Fibroblast of villous mesenchyme (primary cell): ENCODE measurements around the gene ISG20. TPM values are rescaled to one million over a fixed set of nuclear protein-coding genes. Genes with fewer than 3 reads are reported as not detected.
A peak's percentile ranks its signal among the peaks of the same experiment; 100 is the strongest.

ENCODE experiments used
- DNase-seq: peaks from one replicate; pipeline ENCODE4 v3.0.0-alpha.2; 2010; ENCODE audit warnings: low read depth
- H3K4me3 ChIP-seq: 2 replicates; pipeline ENCODE4 v1.5.1; 2011; ENCODE audit warnings: low read depth, mild to moderate bottlenecking, low read length
- CTCF ChIP-seq: IDR thresholded peaks from 2 replicates; pipeline ENCODE4 v1.5.1; 2012; ENCODE audit warnings: low read depth, mild to moderate bottlenecking, low read length; ENCODE audit not compliant: insufficient read depth
- total RNA-seq: library from RNA; depleted of rRNA; stranded (reverse); fragments of >200 nt; gene quantifications from 2 replicates; pipeline ENCODE4 v1.2.3, GENCODE V29; 2012

The ISG20 gene
- total RNA-seq, 1 donor, result 3.0 TPM

GRCh38 chr15:88619796-88620195 lies 19.0 kb upstream of the ISG20 start:
- H3K4me3 ChIP-seq, result no peak overlapping the region
- TF ChIP-seq CTCF, result no peak
- DNase-seq, result no peak

- H3K4me3 ChIP-seq, result peak within 1 kb of the TSS; percentile 89
- DNase-seq, result peak; percentile 96
- no peak for TF ChIP-seq CTCF
Measured at GRCh38 chr15:88620995-88621772, 17.6 kb upstream of the ISG20 start, which contains the start of gene AEN. TSS of gene AEN (plus strand) at chr15:88621340. CDS start at chr15:88626210, 4,870 bp downstream.

- H3K4me3 ChIP-seq, result peak overlapping the region; percentile 89
- DNase-seq, result peak; percentile 51
Measured at GRCh38 chr15:88621789-88622604, 16.8 kb upstream of the ISG20 start.

DNA sequence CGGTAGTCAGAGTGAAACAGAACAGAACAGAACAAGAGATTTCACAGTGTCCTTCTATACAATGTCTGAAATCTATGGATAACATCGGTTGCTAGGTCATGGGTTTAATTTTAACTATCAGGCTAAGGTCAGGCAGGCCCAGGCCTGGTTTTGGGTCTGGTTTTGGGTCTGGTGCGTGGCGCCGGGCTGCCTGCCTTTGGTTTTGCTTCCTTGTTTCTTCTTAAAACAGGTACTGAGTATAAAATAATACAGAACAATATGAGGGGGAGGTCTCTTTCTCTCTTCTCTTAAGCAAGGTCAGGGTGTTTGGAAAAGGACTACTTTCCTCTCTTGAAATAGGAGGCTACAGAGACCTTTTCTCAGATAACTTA lies 16.2 kb upstream of the ISG20 start:
- peak overlapping the region; percentile 89 for H3K4me3 ChIP-seq
- DNase-seq, result no peak
- TF ChIP-seq CTCF, result no peak

More at GRCh38 chr15:88621789-88622604, 16.8 kb upstream of the ISG20 start:
- TF ChIP-seq CTCF, result no peak

GRCh38 chr15:88623061-88623460 lies 15.8 kb upstream of the ISG20 start:
- peak; percentile 78 for DNase-seq
- H3K4me3 ChIP-seq, result peak overlapping the region; percentile 89
- TF ChIP-seq CTCF, result no peak

DNA sequence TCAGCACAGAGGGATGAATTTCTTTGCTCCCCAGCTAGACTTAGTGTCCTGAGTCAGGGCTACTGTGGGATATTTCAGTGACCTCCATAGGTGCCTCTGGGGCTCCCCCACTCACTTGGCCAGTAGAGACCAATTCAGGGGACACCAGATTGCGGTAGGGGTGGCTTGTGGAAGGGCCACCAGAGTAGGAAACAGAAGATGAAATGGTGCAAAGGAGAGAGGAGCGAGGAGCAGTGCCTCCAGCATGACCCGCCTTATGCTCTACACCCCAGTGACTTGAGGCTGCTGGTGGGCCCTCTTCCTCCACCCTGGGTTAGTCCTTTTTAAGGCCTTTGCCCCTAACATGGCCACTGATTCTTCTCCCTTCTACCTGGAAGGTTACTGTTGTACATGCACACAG lies 15.2 kb upstream of the ISG20 start:
- peak overlapping the region; percentile 89 for H3K4me3 ChIP-seq
- DNase-seq, result no peak
- no peak for TF ChIP-seq CTCF
